HepG2 (cell line): ENCODE results near the gene RAB3GAP1. TPM values are rescaled to one million over a fixed set of nuclear protein-coding genes. Genes with fewer than 3 reads are reported as not detected.

ENCODE experiments used
- CC2D1A ChIP-seq: sonication (generic); formaldehyde crosslinking; IDR thresholded peaks from 2 replicates; pipeline ENCODE4 v1.8.1; 2023; ENCODE audit warnings: mild to moderate bottlenecking, missing genetic modification reagents
- DBP ChIP-seq: sonication (generic); formaldehyde crosslinking; IDR thresholded peaks from 2 replicates; pipeline ENCODE4 v1.4.0; 2020; ENCODE audit warnings: missing genetic modification reagents; ENCODE audit errors: not compliant biosample characterization
- GTF3A ChIP-seq: sonication (generic); formaldehyde crosslinking; conservative IDR thresholded peaks from 2 replicates; pipeline ENCODE4 v1.4.0; 2020; ENCODE audit warnings: mild to moderate bottlenecking, missing genetic modification reagents
- HNRNPL ChIP-seq: fragments of 200-400 bp; formaldehyde crosslinking; IDR thresholded peaks from 2 replicates; pipeline ENCODE4 v1.6.1; 2017; ENCODE audit warnings: mild to moderate bottlenecking, low read depth, low read length
- NFAT5 ChIP-seq: sonication (generic); formaldehyde crosslinking; IDR thresholded peaks from 2 replicates; pipeline ENCODE4 v1.4.0; 2020; ENCODE audit warnings: missing genetic modification reagents
- SNAPC4 ChIP-seq: sonication (generic); formaldehyde crosslinking; IDR thresholded peaks from 2 replicates; pipeline ENCODE4 v1.4.0; 2020; ENCODE audit warnings: mild to moderate bottlenecking, missing genetic modification reagents
- TCF7 ChIP-seq: sonication (generic); IDR thresholded peaks from 2 replicates; pipeline ENCODE4 v1.6.1; 2016; ENCODE audit warnings: antibody characterized with exemption, low read depth
- THAP7 ChIP-seq: sonication (generic); formaldehyde crosslinking; IDR thresholded peaks from 2 replicates; pipeline ENCODE4 v1.8.1; 2023; ENCODE audit warnings: mild to moderate bottlenecking, missing genetic modification reagents
- ZFP90 ChIP-seq: sonication (generic); formaldehyde crosslinking; IDR thresholded peaks from 2 replicates; pipeline ENCODE4 v1.8.0; 2022; ENCODE audit warnings: missing genetic modification reagents, mild to moderate bottlenecking, inconsistent platforms, borderline replicate concordance
- ZMYM4 ChIP-seq: sonication (generic); formaldehyde crosslinking; IDR thresholded peaks from 2 replicates; pipeline ENCODE4 v1.8.1; 2023; ENCODE audit warnings: mild to moderate bottlenecking, missing genetic modification reagents
- ZNF614 ChIP-seq: IDR thresholded peaks from 2 replicates; pipeline ENCODE4 v1.6.1; 2018; ENCODE audit warnings: missing biosample characterization, missing genetic modification reagents, inconsistent platforms, borderline replicate concordance
- ZNF687 ChIP-seq: sonication (generic); formaldehyde crosslinking; IDR thresholded peaks from 2 replicates; pipeline ENCODE4 v1.5.1; 2020; ENCODE audit warnings: mild to moderate bottlenecking, missing genetic modification reagents, moderate library complexity
- polyA plus RNA-seq, 8 experiments: library from polyadenylated mRNA; depleted of rRNA in 3 of 8; stranded (reverse) in 7 of 8; unstranded in 1 of 8; fragments of >200 nt; fragmentation: Illumina TruSeq in 4 of 8; extraction: Trizol in 4 of 8; gene quantifications; 2 replicates each; pipeline versions ENCODE4 v1.2.1 to v1.2.3, GENCODE V29; 2011 to 2016; ENCODE audit warnings: low read depth in 4 of 8, missing spikeins in 1 of 8, mixed read lengths in 1 of 8; ENCODE audit not compliant: insufficient read depth in 1 of 8
- total RNA-seq, 5 experiments: library from RNA; depleted of rRNA; stranded (reverse); fragments of >200 nt; fragmentation: Illumina TruSeq; extraction: Trizol; gene quantifications; 2 replicates each; pipeline ENCODE4 v1.2.3, GENCODE V29; 2016; ENCODE audit warnings: low read depth in 1 of 5

Gene RAB3GAP1
- total and polyA plus RNA-seq, 2 of the 13 experiments (the other 11 are each of a cell fraction or from before 2014, with no cell fraction given), result 15.2 to 48.8 TPM

- TF ChIP-seq NFAT5 (CRISPR knock-in tag), result no peak
- no peak for TF ChIP-seq CC2D1A
- TF ChIP-seq TCF7, result no peak
- TF ChIP-seq DBP (CRISPR knock-in tag), result no peak
- no peak for TF ChIP-seq ZMYM4
- TF ChIP-seq ZNF614 (CRISPR knock-in tag), result no peak
- TF ChIP-seq GTF3A (CRISPR knock-in tag), result no peak
- peak; percentile 49 for TF ChIP-seq ZNF687 (CRISPR knock-in tag)
- no peak for TF ChIP-seq SNAPC4 (CRISPR knock-in tag)
- no peak for TF ChIP-seq HNRNPL
- TF ChIP-seq THAP7 (CRISPR knock-in tag), result peak; percentile 68; the same call in 1 of the 2 replicates
- TF ChIP-seq ZFP90 (CRISPR knock-in tag), result no peak
These were observed 47.9 kb upstream of the RAB3GAP1 start (continued) for GRCh38 chr2:135004005-135004746.
